Measurements from ENCODE around the gene KCMF1.

DNA sequence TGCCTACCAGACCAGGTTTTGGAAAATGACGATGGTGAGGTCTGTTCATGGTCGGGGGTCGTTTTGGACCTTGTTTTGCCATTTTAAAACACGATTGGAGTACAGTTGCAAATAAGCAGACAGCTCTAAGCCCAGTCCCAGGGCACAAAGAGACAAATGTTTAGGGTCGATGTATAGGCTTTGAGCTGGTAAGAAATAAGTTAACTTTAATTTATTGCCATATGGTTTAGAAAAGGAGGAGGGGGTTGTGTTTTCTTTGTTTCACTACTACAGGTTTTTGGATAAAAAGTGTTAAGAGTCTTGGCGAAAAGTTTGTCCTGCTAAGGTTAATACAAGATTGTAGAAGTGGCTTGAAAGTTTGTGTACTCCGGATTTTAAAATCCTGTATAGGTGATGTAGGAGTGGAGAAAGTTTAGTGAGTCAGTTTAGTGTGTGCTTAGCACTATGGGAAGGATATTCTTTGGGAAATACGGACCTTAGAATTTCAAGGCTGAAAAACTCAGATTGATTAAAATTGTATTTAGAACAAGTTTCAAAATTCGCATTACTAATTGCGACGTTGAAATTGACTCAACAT, 1.3 kb downstream of the KCMF1 start:
- peak in 1 of 3 donors; percentile 21 for TF ChIP-seq POLR2A (IDR thresholded peaks at IDR 0.05)
- no peak for TF ChIP-seq CTCF (IDR thresholded peaks at IDR 0.05)
